Measurements from ENCODE around the gene KRTAP13-3. TPM values are rescaled to one million over a fixed set of nuclear protein-coding genes. Genes with fewer than 3 reads are reported as not detected.

KRTAP13-3 gene
- total RNA-seq, 4 donors from 2014 or later = not detected

DNA sequence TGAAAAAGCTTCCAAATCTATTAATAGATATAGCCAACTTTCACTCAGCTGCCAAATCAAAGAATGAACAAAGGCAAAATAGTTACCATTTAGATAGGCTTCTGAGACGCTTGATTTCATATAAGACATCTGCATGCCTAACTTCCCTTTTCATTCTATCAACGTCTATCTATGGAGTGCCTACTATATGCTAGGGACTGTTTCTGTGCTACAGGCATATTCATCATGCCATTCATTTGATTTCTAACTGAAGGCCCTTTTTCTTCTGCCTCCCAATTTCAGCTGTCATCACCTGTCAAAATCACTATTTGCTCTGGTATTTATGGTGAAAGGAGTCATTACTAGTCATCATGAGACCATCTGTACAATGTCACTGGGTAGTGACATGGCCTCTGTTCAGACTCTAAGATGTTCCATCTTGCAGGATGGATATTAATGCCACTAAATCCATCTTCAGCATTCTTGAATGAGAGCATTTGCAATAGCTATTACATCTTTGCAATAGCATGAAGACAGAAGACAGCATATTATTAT lies 34.2 kb downstream of the KRTAP13-3 start:
- DNase-seq = no peak
- WGBS, 2 donors = 71 to 74% methylated on average over 2 of the region's 2 CpGs
- no peaks in the 10 kb centered on the region for H3K9me3 ChIP-seq
- TF ChIP-seq CTCF (IDR thresholded peaks at IDR 0.05) = no peak
- TF ChIP-seq POLR2A (IDR thresholded peaks at IDR 0.05) = no peak
- no peak overlapping the region for H3K27ac ChIP-seq
- no peaks in the 10 kb centered on the region for H3K27me3 ChIP-seq
- H3K4me3 ChIP-seq (replicated peaks in 1 of 3) = no peak overlapping the region
- intact Hi-C loops (cut with DNase I) = no loop called here
- no peaks in the 10 kb centered on the region for H3K36me3 ChIP-seq
- no peaks in the 10 kb centered on the region for H3K4me1 ChIP-seq

GRCh38 chr21:30382201-30382600 lies 43.5 kb downstream of the KRTAP13-3 start:
- H3K27me3 ChIP-seq = no peaks in the 10 kb centered on the region
- intact Hi-C loops (cut with DNase I) = no loop called here
- DNase-seq = no peak
- no peaks in the 10 kb centered on the region for H3K9me3 ChIP-seq
- H3K27ac ChIP-seq = no peak overlapping the region
- WGBS, 2 donors = 41 to 44% methylated on average over 1 of the region's 1 CpG
- no peak for TF ChIP-seq CTCF (IDR thresholded peaks at IDR 0.05)
- no peaks in the 10 kb centered on the region for H3K36me3 ChIP-seq
- H3K4me1 ChIP-seq = no peaks in the 10 kb centered on the region
- H3K4me3 ChIP-seq (replicated peaks in 1 of 3) = no peak overlapping the region

Other genes starting within 250 kb of the KRTAP13-3 start
- gene CLDN8, start 209.8 kb downstream of the KRTAP13-3 start, total RNA-seq = 10 to 100 TPM in 3 of 4 donors, 1 to 10 TPM in 1; 8.9 to 55.6 (median 32.6) TPM
- gene KRTAP24-1, start 143.0 kb downstream of the KRTAP13-3 start, total RNA-seq = not detected
- gene KRTAP25-1, start 136.4 kb downstream of the KRTAP13-3 start, total RNA-seq = not detected
- gene KRTAP26-1, start 105.6 kb downstream of the KRTAP13-3 start, total RNA-seq = not detected
- not detected for gene KRTAP27-1, start 88.2 kb downstream of the KRTAP13-3 start, total RNA-seq
- gene KRTAP23-1, start 77.3 kb downstream of the KRTAP13-3 start, total RNA-seq = not detected
- gene KRTAP13-2, start 53.7 kb downstream of the KRTAP13-3 start, total RNA-seq = not detected
- not detected for gene KRTAP13-1, start 29.9 kb downstream of the KRTAP13-3 start, total RNA-seq
- gene KRTAP13-4, start 4.3 kb upstream of the KRTAP13-3 start, total RNA-seq = not detected
- not detected for gene KRTAP15-1, start 14.3 kb upstream of the KRTAP13-3 start, total RNA-seq
- not detected for gene KRTAP19-1, start 54.4 kb upstream of the KRTAP13-3 start, total RNA-seq
- gene KRTAP19-2, start 61.5 kb upstream of the KRTAP13-3 start, total RNA-seq = not detected
- gene KRTAP19-3, start 66.1 kb upstream of the KRTAP13-3 start, total RNA-seq = not detected
- not detected for gene KRTAP19-4, start 71.2 kb upstream of the KRTAP13-3 start, total RNA-seq
- gene KRTAP19-5, start 76.2 kb upstream of the KRTAP13-3 start, total RNA-seq = not detected
- gene KRTAP19-6, start 115.9 kb upstream of the KRTAP13-3 start, total RNA-seq = not detected
- not detected for gene KRTAP19-7, start 135.4 kb upstream of the KRTAP13-3 start, total RNA-seq
- not detected for gene KRTAP22-2, start 164.5 kb upstream of the KRTAP13-3 start, total RNA-seq
- not detected for gene KRTAP6-3, start 166.5 kb upstream of the KRTAP13-3 start, total RNA-seq
- not detected for gene KRTAP6-2, start 173.0 kb upstream of the KRTAP13-3 start, total RNA-seq
- gene KRTAP22-1, start 175.2 kb upstream of the KRTAP13-3 start, total RNA-seq = not detected
- not detected for gene KRTAP6-1, start 188.0 kb upstream of the KRTAP13-3 start, total RNA-seq
- not detected for gene KRTAP20-1, start 190.5 kb upstream of the KRTAP13-3 start, total RNA-seq
- not detected for gene KRTAP20-4, start 194.7 kb upstream of the KRTAP13-3 start, total RNA-seq
- not detected for gene KRTAP20-2, start 209.3 kb upstream of the KRTAP13-3 start, total RNA-seq
- not detected for gene KRTAP20-3, start 216.9 kb upstream of the KRTAP13-3 start, total RNA-seq

All from thyroid gland (tissue), 4 donors.